ENCODE data around the gene UBAC1.

Gene UBAC1

DNA sequence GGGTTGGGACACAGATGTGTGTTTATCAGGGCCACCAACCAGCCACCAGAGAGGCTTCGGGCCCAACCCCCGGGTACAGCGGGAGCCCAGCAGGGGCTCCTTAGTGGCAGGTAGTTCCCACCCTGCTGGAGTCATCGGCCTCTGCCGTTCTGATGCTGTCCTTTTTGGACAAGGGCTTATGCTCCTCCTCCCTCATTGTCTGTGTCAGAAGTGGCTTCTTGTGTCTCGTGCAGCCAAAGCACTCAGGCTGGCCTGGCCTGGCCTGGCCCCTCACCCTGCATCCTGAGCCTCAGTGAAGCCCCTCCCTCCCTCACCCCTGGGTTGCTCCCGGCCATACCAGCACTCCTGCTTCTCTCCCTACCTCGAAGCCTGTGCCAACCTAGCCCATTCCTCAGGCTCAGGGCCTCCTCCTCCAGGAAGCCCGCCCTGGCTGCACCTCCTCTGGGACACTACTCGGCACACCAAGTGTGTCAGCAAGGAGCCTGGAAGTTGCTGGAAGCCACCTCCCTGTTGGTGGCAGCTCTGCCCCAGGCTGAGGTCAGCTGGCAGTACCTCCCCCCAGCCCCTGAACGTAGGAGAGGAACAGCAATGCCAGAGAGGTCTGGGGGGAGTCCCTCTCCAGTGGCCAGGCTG is 4.1 kb upstream of the UBAC1 start:
- TF ChIP-seq POLR2A (IDR thresholded peaks at IDR 0.05; ENCODE audit: low read length) (no peak), GATA1 (IDR thresholded peaks at IDR 0.05; ENCODE audit: low read depth, low read length) (no peak)
- no peak for DNase-seq

DNA sequence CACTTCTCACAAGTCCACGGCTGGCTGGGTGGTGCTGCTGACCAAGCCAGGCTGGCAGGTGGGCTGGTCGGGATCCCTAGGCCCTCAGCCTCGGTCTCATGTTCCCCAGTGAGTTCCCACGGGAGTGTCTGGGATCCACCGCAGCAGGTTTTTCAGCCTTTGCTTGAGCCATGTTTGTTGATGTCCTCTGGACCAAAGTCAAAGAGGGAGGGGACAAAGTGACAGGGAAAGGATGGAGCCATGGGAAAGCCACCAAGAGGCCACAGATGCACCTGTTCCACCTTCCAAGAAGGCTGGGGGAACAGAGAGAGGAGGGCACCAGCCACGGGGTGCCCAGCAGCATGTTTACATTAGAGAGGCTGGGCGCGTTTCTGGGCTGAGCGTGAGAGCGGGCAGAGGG is 2.8 kb upstream of the UBAC1 start:
- TF ChIP-seq GATA1 (IDR thresholded peaks at IDR 0.05; ENCODE audit: low read depth, low read length) (no peak), POLR2A (IDR thresholded peaks at IDR 0.05; ENCODE audit: low read length) (no peak)

DNA sequence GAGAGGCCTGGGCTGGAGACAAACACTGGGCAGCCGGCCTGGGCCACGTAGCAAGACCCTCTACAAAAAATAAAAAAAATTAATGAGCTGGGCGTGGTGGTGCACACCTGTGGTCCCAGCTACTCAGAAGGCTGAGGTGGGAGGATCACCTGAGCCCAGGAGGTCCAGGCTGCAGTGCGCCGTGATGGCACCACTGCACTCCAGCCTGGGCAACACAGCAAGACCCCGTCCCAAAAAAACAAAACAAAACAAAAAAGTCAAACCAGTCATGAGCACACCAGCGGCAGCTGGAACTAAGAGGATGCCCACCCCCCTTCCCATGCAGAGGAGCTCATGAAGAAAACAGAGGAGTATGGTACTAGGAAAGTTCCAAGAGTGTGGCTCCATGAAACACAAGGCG is 2.2 kb upstream of the UBAC1 start:
- DNase-seq = no peak
- no peak for TF ChIP-seq POLR2A (IDR thresholded peaks at IDR 0.05; ENCODE audit: low read length)
- no peak for TF ChIP-seq GATA1 (IDR thresholded peaks at IDR 0.05; ENCODE audit: low read depth, low read length)

More for the DNA sequence above, 2.8 kb upstream of the UBAC1 start:
- DNase-seq = no peak

DNA sequence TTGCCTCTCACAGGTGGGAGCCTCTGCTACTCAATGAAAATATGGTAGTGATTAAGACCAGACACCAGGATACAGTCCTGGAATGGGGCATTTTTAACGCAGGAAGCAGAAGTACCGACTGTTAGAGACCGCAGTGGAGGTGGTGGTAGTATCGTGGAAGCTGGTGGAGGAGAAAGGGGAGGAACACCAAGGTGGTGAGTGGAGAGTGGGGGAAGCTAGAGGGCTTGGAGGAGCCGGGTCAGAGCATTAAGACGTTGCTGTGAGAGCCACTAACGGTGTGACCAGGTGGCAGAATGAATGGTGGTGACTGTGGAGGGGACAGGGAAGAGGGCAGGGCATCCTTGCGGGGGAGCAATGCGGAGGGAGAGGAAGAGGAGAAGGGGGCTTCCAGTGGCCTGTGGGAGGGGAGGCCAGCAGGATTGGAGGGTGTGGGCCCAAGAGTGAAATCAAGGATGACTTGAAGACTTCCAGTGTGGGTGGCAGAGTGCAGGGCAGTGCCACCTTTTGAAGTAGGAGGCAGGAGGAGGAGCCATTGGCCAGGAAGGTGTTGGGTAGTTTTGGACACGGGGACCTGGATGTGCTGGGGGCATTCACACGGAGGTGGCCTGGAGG is 1.6 kb upstream of the UBAC1 start:
- no peak for DNase-seq
- no peak for TF ChIP-seq POLR2A (IDR thresholded peaks at IDR 0.05; ENCODE audit: low read length)
- no peak for TF ChIP-seq GATA1 (IDR thresholded peaks at IDR 0.05; ENCODE audit: low read depth, low read length)

DNA sequence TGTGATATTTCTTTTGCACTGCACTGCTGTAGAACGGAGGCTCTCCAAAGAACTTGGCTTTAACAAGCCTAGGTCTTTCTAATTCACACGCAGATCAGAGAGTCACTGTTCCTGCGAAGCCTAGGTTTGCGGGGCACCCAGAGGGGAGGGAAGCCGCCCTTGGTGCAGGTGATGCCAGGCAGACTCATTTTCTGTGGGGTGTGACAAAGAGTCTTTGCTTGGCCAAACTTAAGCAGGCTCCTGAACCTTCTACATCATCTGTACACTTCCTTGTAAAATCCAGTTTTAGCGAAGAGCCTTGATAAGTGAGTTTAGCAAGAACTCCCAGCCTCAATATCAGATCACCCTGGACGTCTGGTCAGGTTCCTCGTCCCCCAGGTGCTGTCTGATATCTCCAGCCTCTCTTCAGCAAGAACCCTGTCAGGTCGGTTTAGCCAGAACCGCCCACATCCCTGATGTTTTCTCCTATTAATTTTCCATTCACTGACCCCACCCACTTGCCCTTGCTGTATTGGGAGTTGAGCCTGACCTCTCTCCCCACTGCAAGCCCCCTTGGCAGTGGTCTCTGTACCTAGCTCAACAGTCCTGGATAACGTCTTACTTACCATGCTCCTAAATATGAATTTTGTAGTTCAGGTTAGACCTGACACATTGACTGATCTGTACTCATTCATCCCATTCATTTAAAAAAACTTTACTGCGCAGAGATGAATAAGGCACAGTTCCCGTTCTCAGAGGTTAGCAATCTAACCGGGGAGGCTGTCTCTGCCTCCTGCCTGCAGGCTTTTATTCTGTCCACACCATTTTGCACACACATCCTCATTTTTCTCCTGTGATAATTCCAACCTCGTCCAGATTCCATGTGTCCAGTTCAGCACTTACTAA is 880 bp upstream of the UBAC1 start:
- TF ChIP-seq GATA1 (IDR thresholded peaks at IDR 0.05; ENCODE audit: low read depth, low read length) (no peak), POLR2A (IDR thresholded peaks at IDR 0.05; ENCODE audit: low read length) (no peak)
- DNase-seq = peak; percentile 53 to 60

GRCh38 chr9:135960411-135961276 is 529 bp downstream of the UBAC1 start:
- peak in 1 of 2 experiments; percentile 76 for DNase-seq
- no peak for TF ChIP-seq GATA1 (IDR thresholded peaks at IDR 0.05; ENCODE audit: low read depth, low read length)
- peak; percentile 72 for TF ChIP-seq POLR2A (IDR thresholded peaks at IDR 0.05; ENCODE audit: low read length)

- DNase-seq = peak; percentile 83 to 85
- TF ChIP-seq GATA1 (IDR thresholded peaks at IDR 0.05; ENCODE audit: low read depth, low read length) (no peak), POLR2A (IDR thresholded peaks at IDR 0.05; ENCODE audit: low read length) (peak; percentile 67)
These were observed 1.4 kb downstream of the UBAC1 start for GRCh38 chr9:135959814-135960213.

DNA sequence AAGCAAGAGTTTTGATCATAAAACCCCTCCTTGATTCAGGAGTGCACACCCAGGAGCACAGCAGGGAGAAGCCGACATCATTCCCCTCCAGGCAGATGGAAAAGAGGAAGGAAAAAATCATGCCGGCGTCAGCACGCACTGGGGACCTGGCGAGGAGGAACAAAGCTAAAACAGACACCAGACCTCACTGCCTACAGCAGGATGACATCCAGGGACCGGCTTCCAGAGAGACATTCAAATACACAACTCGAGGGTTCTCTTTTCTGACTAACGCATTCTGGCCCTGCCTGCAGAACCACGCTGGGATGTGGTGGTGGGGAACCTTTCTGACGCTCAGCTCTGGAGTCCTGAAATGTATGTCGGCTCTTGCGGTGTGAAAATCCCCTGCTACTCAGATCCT is 2.7 kb downstream of the UBAC1 start:
- peak; percentile 30 to 51 for DNase-seq
- no peak for TF ChIP-seq GATA1 (IDR thresholded peaks at IDR 0.05; ENCODE audit: low read depth, low read length)
- TF ChIP-seq POLR2A (IDR thresholded peaks at IDR 0.05; ENCODE audit: low read length) = peak; percentile 42

GRCh38 chr9:135957431-135957830 is 3.7 kb downstream of the UBAC1 start:
- peak in 1 of 2 experiments; percentile 41 for DNase-seq
- no peak for TF ChIP-seq GATA1 (IDR thresholded peaks at IDR 0.05; ENCODE audit: low read depth, low read length)
- TF ChIP-seq POLR2A (IDR thresholded peaks at IDR 0.05; ENCODE audit: low read length) = no peak

DNA sequence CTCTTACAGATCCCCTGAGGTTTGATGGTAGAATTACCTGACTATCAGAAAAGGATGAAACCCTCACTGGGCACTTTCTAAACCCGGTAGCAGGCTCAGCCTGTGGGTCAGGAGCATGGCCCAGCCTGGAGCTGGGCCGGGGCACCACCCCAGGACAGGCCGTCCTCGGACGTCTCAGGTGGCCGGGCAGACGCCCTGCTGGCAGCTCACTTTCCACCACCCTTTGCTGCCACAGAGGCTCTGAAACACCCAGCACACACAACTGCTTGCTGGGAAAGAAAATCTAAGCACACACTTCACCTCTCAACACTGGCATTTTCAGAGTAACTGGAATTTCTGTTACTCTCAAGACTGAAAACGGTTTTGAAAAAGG is 4.4 kb downstream of the UBAC1 start:
- TF ChIP-seq POLR2A (IDR thresholded peaks at IDR 0.05; ENCODE audit: low read length) = no peak
- no peak for TF ChIP-seq GATA1 (IDR thresholded peaks at IDR 0.05; ENCODE audit: low read depth, low read length)
- no peak for DNase-seq

DNA sequence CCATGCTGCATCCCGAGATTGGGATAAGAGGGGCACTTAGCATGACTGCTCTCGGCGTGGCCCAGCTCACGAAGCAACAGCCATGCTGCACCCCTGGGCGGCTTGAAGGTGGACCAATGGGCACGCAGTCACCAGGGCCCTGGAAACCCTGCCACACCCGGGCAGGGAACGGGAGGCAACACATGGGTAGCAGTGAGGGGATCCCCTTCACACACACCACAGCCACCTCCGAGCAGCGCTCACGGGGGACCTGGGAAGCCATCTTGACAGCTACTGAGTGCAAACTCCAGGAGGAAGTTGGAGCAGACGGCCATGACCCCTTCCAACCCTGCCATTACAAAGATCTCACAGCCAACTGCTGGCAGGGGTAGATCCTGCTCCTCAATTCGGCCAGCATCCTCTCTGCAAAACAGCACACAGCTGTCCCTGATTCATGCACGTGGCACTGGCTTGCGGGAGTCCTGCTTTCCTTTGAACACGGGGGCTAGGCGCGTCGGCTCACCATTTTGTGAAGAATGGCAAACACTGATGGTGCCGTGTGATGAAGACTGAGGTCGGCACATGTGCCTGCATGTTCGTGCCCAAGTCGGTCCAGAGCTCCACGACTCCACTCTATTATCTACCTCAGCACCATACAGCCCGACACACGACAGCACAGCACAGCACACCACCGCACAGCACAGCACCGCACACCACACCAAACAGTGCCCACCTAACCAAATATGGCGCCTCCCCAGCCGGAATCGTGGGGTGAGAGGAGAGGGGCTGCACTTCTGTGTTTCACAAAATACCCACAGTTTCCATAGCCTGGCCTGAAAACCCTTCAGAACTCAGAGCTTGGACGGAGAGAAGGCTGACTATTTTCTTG is 5.0 kb downstream of the UBAC1 start:
- TF ChIP-seq POLR2A (IDR thresholded peaks at IDR 0.05; ENCODE audit: low read length) (peak; percentile 54), GATA1 (IDR thresholded peaks at IDR 0.05; ENCODE audit: low read depth, low read length) (no peak)
- DNase-seq = no peak

DNA sequence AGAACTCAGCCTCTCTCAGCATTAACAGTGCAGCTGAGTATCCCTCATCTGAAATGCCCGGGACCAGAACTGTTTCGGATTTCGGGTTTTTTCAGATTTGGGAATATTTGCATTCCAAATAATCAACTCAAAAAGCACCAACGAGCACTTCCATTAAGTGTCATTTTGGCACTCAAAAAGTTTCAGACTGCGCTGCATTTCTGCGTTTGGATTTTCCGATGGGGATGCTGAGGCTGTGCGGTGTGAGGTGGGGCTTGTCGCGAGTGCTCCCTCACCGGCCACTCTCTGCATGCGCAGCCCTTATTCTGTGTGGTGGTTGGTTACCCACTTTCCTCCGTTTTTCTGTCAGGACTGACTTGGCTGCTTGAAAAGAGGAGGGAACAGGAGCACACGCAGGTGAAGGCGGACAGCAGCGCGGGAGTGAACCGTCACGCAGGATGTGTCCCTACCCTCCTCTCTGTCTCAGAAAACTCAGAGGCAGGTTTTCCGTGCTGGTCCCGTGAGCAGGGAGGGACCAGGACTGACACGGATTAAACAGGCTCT is 8.4 kb downstream of the UBAC1 start:
- no peak for DNase-seq
- TF ChIP-seq GATA1 (IDR thresholded peaks at IDR 0.05; ENCODE audit: low read depth, low read length) (no peak), POLR2A (IDR thresholded peaks at IDR 0.05; ENCODE audit: low read length) (no peak)

Measured in erythroblast (primary cell).